CD14-positive monocyte (primary cell): ENCODE results near the gene DPYSL3. TPM values are rescaled to one million over a fixed set of nuclear protein-coding genes. Genes with fewer than 3 reads are reported as not detected.

Source experiments
- DNase-seq, 3 donors: peaks; one replicate each; pipeline ENCODE4 v3.0.0-alpha.2; 2011 to 2022
- H2AFZ ChIP-seq: 2 replicates; pipeline ENCODE4 v1.6.0; 2012; ENCODE audit warnings: mild to moderate bottlenecking, low read depth, low read length, inconsistent platforms; ENCODE audit not compliant: insufficient read depth, poor library complexity, severe bottlenecking
- H3K27ac ChIP-seq, 2 donors: 1 replicate in 1 of 2; 2 replicates in 1 of 2; pipeline ENCODE4 v1.5.1; 2012 to 2013; ENCODE audit warnings: low read length in 2 of 2, control low read depth in 1 of 2, inconsistent platforms in 1 of 2, low read depth in 1 of 2, mild to moderate bottlenecking in 1 of 2
- H3K27me3 ChIP-seq, 2 donors: one replicate each; pipeline versions ENCODE4 v1.6.0 to v1.6.1; 2011 to 2013; ENCODE audit warnings: low read length in 2 of 2; ENCODE audit not compliant: control insufficient read depth in 2 of 2, insufficient read depth in 2 of 2
- H3K36me3 ChIP-seq, 2 donors: replicated peaks in 1 of 2; 1 replicate in 1 of 2; 2 replicates in 1 of 2; pipeline versions ENCODE4 v1.5.1 to v1.6.1; 2012 to 2013; ENCODE audit warnings: low read length in 2 of 2, control low read depth in 1 of 2, inconsistent platforms in 1 of 2, mild to moderate bottlenecking in 1 of 2; ENCODE audit not compliant: insufficient read depth in 2 of 2, control insufficient read depth in 1 of 2
- H3K4me1 ChIP-seq, 2 donors: 1 replicate in 1 of 2; 2 replicates in 1 of 2; pipeline versions ENCODE4 v1.5.1 to v1.6.1; 2012 to 2013; ENCODE audit warnings: low read length in 2 of 2, control low read depth in 1 of 2, inconsistent platforms in 1 of 2, mild to moderate bottlenecking in 1 of 2, moderate library complexity in 1 of 2; ENCODE audit not compliant: insufficient read depth in 2 of 2, control insufficient read depth in 1 of 2
- H3K4me2 ChIP-seq: replicated peaks from 2 replicates; pipeline ENCODE3; 2012; ENCODE audit warnings: low read length, moderate library complexity, mild to moderate bottlenecking; ENCODE audit not compliant: poor library complexity, severe bottlenecking; ENCODE audit errors: extremely low read depth
- H3K4me3 ChIP-seq, 3 experiments: fragments of 200-600 bp in 1 of 3; sonication (generic) in 1 of 3; replicated peaks in 1 of 3; 1 replicate in 2 of 3; 2 replicates in 1 of 3; pipeline ENCODE4 v1.5.1; 2011 to 2013; ENCODE audit warnings: low read length in 3 of 3, mild to moderate bottlenecking in 3 of 3, control low read depth in 2 of 3, low read depth in 2 of 3, inconsistent platforms in 1 of 3, moderate library complexity in 1 of 3
- H3K79me2 ChIP-seq: 2 replicates; pipeline ENCODE4 v1.6.0; 2012; ENCODE audit warnings: mild to moderate bottlenecking, control low read depth, inconsistent platforms, low read length, moderate library complexity; ENCODE audit not compliant: insufficient read depth
- H3K9ac ChIP-seq: 2 replicates; pipeline ENCODE4 v1.6.0; 2017; ENCODE audit warnings: low read length, mild to moderate bottlenecking; ENCODE audit not compliant: insufficient read depth, poor library complexity, severe bottlenecking
- H3K9me3 ChIP-seq, 2 donors: replicated peaks in 1 of 2; 1 replicate in 1 of 2; 2 replicates in 1 of 2; pipeline versions ENCODE4 v1.5.1 to v1.6.1; 2012 to 2013; ENCODE audit warnings: low read length in 2 of 2, control low read depth in 1 of 2; ENCODE audit not compliant: control insufficient read depth in 1 of 2, insufficient read depth in 1 of 2
- H4K20me1 ChIP-seq: 2 replicates; pipeline ENCODE4 v1.6.0; 2012; ENCODE audit warnings: mild to moderate bottlenecking, low read length, control low read depth, moderate library complexity; ENCODE audit not compliant: insufficient read depth
- H3K27ac Mint-ChIP-seq, 7 donors: one replicate each; pipeline ENCODE4 v1.8.0; 2020; ENCODE audit warnings: mild to moderate bottlenecking in 7 of 7, mixed read lengths in 7 of 7, moderate library complexity in 6 of 7, inconsistent platforms in 2 of 7
- H3K27me3 Mint-ChIP-seq, 3 donors: one replicate each; pipeline ENCODE4 v1.8.0; 2021 to 2022; ENCODE audit warnings: low read depth in 3 of 3, mild to moderate bottlenecking in 3 of 3, mixed read lengths in 3 of 3, moderate library complexity in 3 of 3, inconsistent platforms in 1 of 3
- H3K36me3 Mint-ChIP-seq, 2 donors: one replicate each; pipeline ENCODE4 v1.8.0; 2020; ENCODE audit warnings: mixed read lengths in 2 of 2, inconsistent platforms in 1 of 2, mild to moderate bottlenecking in 1 of 2
- H3K4me1 Mint-ChIP-seq: one replicate; pipeline ENCODE4 v1.8.0; 2020; ENCODE audit warnings: mild to moderate bottlenecking, mixed read lengths
- H3K4me3 Mint-ChIP-seq, 2 donors: one replicate each; pipeline ENCODE4 v1.8.0; 2020; ENCODE audit warnings: mild to moderate bottlenecking in 2 of 2, mixed read lengths in 2 of 2, moderate library complexity in 1 of 2
- H3K9me3 Mint-ChIP-seq, 7 donors: one replicate each; pipeline ENCODE4 v1.8.0; 2020 to 2022; ENCODE audit warnings: mixed read lengths in 7 of 7, mild to moderate bottlenecking in 6 of 7, moderate library complexity in 6 of 7, inconsistent platforms in 2 of 7
- WGBS: methylation state at CpG from one replicate; pipeline ENCODE4 v1.1.5; 2013; ENCODE audit warnings: missing lambda C conversion rate; ENCODE audit not compliant: insufficient coverage; 5-methylcytosine and 5-hydroxymethylcytosine counted together
- intact Hi-C, 2 donors: fragments of 100-400 bp; cut with micrococcal nuclease; formaldehyde crosslinking; loops; one replicate each; pipeline versions ENCODE4 v1.15.0 to v1.15.1; 2023
- polyA plus RNA-seq, 3 donors: library from polyadenylated mRNA; depleted of rRNA in 1 of 3; unstranded in 2 of 3; stranded (reverse) in 1 of 3; fragments of 300-500 nt in 2 of 3; fragments of >200 nt in 1 of 3; fragmentation: Illumina TruSeq in 2 of 3; gene quantifications; 1 replicate in 2 of 3; 2 replicates in 1 of 3; pipeline ENCODE4 v1.2.3, GENCODE V29; 2012 to 2021
- TF ChIP-seq, protein P1 (sequence below): fragments of 200-600 bp; IDR thresholded peaks from one replicate; pipeline ENCODE4 v1.8.0; 2022; ENCODE audit warnings: antibody characterized with exemption, mild to moderate bottlenecking

DPYSL3 gene
- polyA plus RNA-seq, 3 donors: 0.05 TPM; not detected in 2

DNA sequence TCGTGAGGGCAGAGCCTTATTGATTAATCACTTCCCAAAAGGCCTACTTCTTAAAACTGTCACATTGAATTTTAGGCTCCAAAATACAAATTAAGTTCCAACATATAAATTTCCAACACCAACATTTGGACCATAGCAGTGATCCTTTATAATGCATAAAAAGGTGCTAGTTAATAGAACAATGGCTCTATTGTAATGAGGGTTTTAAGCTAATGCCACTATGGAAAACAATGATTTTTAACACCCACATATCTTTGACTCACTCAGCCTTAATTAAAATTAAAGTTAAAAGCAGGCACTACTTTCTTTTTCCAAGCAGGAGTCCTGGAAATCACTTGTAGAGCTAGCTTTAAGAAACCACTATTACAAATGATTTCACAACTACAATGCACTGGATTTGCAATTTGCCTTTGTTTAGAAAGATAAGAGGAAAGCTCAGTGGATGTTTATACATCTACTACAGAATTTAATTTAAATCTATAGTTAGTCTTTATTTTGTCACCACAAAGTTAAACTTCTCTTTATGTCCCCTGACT, 41.8 kb downstream of the DPYSL3 start:
- Histone ChIP-seq H3K4me2 (no peak overlapping the region), H3K9me3 (no peaks in the 10 kb centered on the region), H3K79me2 (no peaks in the 10 kb centered on the region), H3K9ac (no peak overlapping the region), H3K4me3 (no peak overlapping the region), H4K20me1 (no peaks in the 10 kb centered on the region), H2AFZ (no peak overlapping the region), H3K27me3 (no peaks in the 10 kb centered on the region), H3K27ac (no peak overlapping the region), H3K4me1 (no peaks in the 10 kb centered on the region), H3K36me3 (no peaks in the 10 kb centered on the region)
- intact Hi-C loops: loop anchor here in 1 of 2 donors (10.0 kb wide), 1 partner anchor 87 kb away; no protein-coding TSS in a partner anchor
- H3K9me3 Mint-ChIP-seq: no peaks in the 10 kb centered on the region
- H3K36me3 Mint-ChIP-seq: no peaks in the 10 kb centered on the region
- WGBS: no CpG with 5 or more reads among the region's 1 CpG
- TF ChIP-seq, protein P1, sequence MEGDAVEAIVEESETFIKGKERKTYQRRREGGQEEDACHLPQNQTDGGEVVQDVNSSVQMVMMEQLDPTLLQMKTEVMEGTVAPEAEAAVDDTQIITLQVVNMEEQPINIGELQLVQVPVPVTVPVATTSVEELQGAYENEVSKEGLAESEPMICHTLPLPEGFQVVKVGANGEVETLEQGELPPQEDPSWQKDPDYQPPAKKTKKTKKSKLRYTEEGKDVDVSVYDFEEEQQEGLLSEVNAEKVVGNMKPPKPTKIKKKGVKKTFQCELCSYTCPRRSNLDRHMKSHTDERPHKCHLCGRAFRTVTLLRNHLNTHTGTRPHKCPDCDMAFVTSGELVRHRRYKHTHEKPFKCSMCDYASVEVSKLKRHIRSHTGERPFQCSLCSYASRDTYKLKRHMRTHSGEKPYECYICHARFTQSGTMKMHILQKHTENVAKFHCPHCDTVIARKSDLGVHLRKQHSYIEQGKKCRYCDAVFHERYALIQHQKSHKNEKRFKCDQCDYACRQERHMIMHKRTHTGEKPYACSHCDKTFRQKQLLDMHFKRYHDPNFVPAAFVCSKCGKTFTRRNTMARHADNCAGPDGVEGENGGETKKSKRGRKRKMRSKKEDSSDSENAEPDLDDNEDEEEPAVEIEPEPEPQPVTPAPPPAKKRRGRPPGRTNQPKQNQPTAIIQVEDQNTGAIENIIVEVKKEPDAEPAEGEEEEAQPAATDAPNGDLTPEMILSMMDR: no peak
- no peak overlapping the region for H3K4me3 Mint-ChIP-seq
- DNase-seq: no peak
- H3K27me3 Mint-ChIP-seq: peaks cover 0 to 2% (median 1%) of the 10 kb centered on the region in 3 donors
- peaks cover 4% of the 10 kb centered on the region for H3K4me1 Mint-ChIP-seq
- H3K27ac Mint-ChIP-seq: no peak overlapping the region

DNA sequence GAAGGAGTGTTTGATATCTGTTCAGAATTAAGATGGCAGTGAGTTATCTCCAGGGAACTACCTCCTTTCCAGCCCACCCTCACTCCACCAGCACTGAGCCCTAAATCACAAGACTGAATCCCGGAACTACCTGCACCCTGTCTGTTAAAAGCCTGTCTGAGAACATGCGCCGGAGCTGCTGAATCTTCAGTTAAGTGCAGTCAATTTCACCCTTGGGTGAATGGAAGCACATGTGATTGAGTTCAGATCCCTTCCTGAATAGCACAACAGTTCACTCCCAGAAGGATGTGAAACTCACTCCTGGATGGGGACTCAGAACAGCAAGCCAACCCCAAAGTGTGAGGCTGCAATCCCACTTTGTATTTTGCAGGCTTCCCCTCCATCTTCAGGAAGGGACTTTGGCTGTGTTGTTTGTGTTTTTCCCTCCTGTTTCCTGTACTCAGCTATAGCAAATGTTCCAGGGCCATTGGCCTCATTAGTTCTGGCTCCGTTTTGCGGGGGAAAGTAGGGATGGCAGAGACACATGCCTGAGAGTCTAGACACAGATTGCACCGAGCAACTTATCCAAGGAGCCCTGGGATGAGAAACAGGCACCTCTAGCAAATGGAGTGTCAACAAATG, 43.4 kb downstream of the DPYSL3 start:
- Mint-ChIP-seq H3K9me3 (no peaks in the 10 kb centered on the region), H3K27ac (no peak overlapping the region), H3K27me3 (no peaks in the 10 kb centered on the region), H3K4me1 (peaks cover 4% of the 10 kb centered on the region), H3K4me3 (no peak overlapping the region), H3K36me3 (no peaks in the 10 kb centered on the region)
- Histone ChIP-seq H3K4me3 (no peak overlapping the region), H4K20me1 (no peaks in the 10 kb centered on the region), H3K4me1 (no peaks in the 10 kb centered on the region), H3K79me2 (no peaks in the 10 kb centered on the region), H2AFZ (no peak overlapping the region), H3K9ac (no peak overlapping the region), H3K27me3 (no peaks in the 10 kb centered on the region), H3K36me3 (no peaks in the 10 kb centered on the region), H3K27ac (no peak overlapping the region), H3K9me3 (no peaks in the 10 kb centered on the region), H3K4me2 (no peak overlapping the region)
- intact Hi-C loops: loop anchor here in 1 of 2 donors (10.0 kb wide), 1 partner anchor 88 kb away; no protein-coding TSS in a partner anchor
- no peak for DNase-seq
- WGBS: 85% methylated on average over 4 of the region's 6 CpGs
- TF ChIP-seq, protein P1: no peak
